Left lung (tissue), 14 donors: ENCODE results near the gene RAX2. TPM values are rescaled to one million over a fixed set of nuclear protein-coding genes. Genes with fewer than 3 reads are reported as not detected.

Experiments used
- ATAC-seq: fragments of 200-7000 bp; cut with Tn5 transposase; one replicate; pipeline ENCODE4 v1.9.1; 2020; ENCODE audit warnings: moderate library complexity
- DNase-seq, 4 donors: peaks; one replicate each; pipeline ENCODE4 v3.0.0-alpha.2; 2013 to 2020
- H3K27ac ChIP-seq, 2 donors: fragments of 200-600 bp; sonication (generic) in 1 of 2; one replicate each; pipeline versions ENCODE4 v1.5.0 to v1.8.0; 2020 to 2021
- H3K27me3 ChIP-seq, 2 donors: fragments of 200-600 bp; sonication (generic) in 1 of 2; one replicate each; pipeline versions ENCODE4 v1.5.0 to v1.8.0; 2020 to 2021
- H3K36me3 ChIP-seq, 2 donors: fragments of 200-600 bp; sonication (generic) in 1 of 2; one replicate each; pipeline versions ENCODE4 v1.5.0 to v1.8.0; 2020 to 2021
- H3K4me1 ChIP-seq, 2 donors: fragments of 200-600 bp; one replicate each; pipeline ENCODE4 v1.8.0; 2021
- H3K4me3 ChIP-seq, 2 donors: fragments of 200-600 bp; sonication (generic) in 1 of 2; one replicate each; pipeline versions ENCODE4 v1.5.0 to v1.8.0; 2020 to 2021; ENCODE audit warnings: mild to moderate bottlenecking in 1 of 2
- H3K9me3 ChIP-seq, 2 donors: fragments of 200-600 bp; sonication (generic) in 1 of 2; one replicate each; pipeline versions ENCODE4 v1.5.0 to v1.8.0; 2020 to 2021
- CTCF ChIP-seq, 2 donors: fragments of 200-600 bp; sonication (generic) in 1 of 2; IDR thresholded peaks; one replicate each; pipeline versions ENCODE4 v1.5.0 to v1.8.0; 2021; ENCODE audit warnings: antibody characterized with exemption in 2 of 2
- intact Hi-C, 2 donors: fragments of 100-400 bp; cut with DNase I; formaldehyde crosslinking; loops; one replicate each; pipeline versions ENCODE4 v1.11.2 to v1.14.2; 2022
- long read RNA-seq, 12 donors: library from polyadenylated mRNA in 2 of 12; unstranded in 2 of 12; transcript quantifications; one replicate each; pipeline ENCODE4 v2.0.0 and lab custom pipeline, GENCODE V29; 2019 to 2026
- polyA plus RNA-seq, 6 donors: library from polyadenylated mRNA; unstranded; fragments of 120-200 nt; gene quantifications; one replicate each; pipeline ENCODE4 v1.2.1, GENCODE V29; 2013; ENCODE audit not compliant: insufficient read length in 6 of 6
- total RNA-seq, 2 donors: library from RNA; stranded (reverse); fragmentation: NEBNext Ultra II Directional; extraction: Animal tissue kit (Norgen Biotek cat#: 25700); gene quantifications; one replicate each; pipeline ENCODE4 v1.2.1, GENCODE V29; 2021
- donor health status: DM: no; HTN: yes; CAD: no.
- donor health status: DM: no; HTN: no; CAD: no.

Gene RAX2
- total RNA-seq (not detected), polyA plus RNA-seq (under 1 TPM in 1 of 6 donors, not detected in 5; 0.08 TPM)
- long read RNA-seq, donor 1 = 0 reads
- long read RNA-seq, donor 2 = 0 reads
- long read RNA-seq, donor 3 = 0 reads
- long read RNA-seq, donor 4 = 0 reads
- long read RNA-seq, donor 5 = 0 reads
- long read RNA-seq, donor 6 = 0 reads
- long read RNA-seq, donor 7 = 0 reads
- long read RNA-seq, donor 8 = 0 reads
- long read RNA-seq, donor 9 = 0 reads
- long read RNA-seq, donor 10 = 0 reads
- long read RNA-seq, donor 11 = 0 reads
- long read RNA-seq, donor 12 = 0 reads

- TF ChIP-seq CTCF (IDR thresholded peaks at IDR 0.05) = no peak
- DNase-seq (peak in 1 of 4 donors; percentile 57), ATAC-seq (no peak)
- no peaks in the 10 kb centered on the region for H3K27me3 ChIP-seq
- peaks cover 0 to 33% of the 10 kb centered on the region in 2 donors for H3K36me3 ChIP-seq
- H3K4me3 ChIP-seq = no peak within 1 kb of the TSS
- no peaks in the 10 kb centered on the region for H3K9me3 ChIP-seq
- H3K27ac ChIP-seq = no peak within 1 kb of the TSS
- intact Hi-C loops = no loop called here
- H3K4me1 ChIP-seq = no peaks in the 10 kb centered on the region
These were observed at the start of gene RAX2 for GRCh38 chr19:3771906-3772455. TSS of gene RAX2 (minus strand) at chr19:3772228. CDS start at chr19:3771742, 486 bp downstream.

GRCh38 chr19:3821156-3821555, 49.1 kb upstream of the RAX2 start:
- H3K4me3 ChIP-seq = no peak overlapping the region
- no peaks in the 10 kb centered on the region for H3K36me3 ChIP-seq
- H3K9me3 ChIP-seq = no peaks in the 10 kb centered on the region
- no peak for TF ChIP-seq CTCF (IDR thresholded peaks at IDR 0.05)
- DNase-seq (no peak), ATAC-seq (no peak)
- intact Hi-C loops = no loop called here
- H3K4me1 ChIP-seq = peaks cover 0 to 25% of the 10 kb centered on the region in 2 donors
- H3K27ac ChIP-seq = no peak overlapping the region
- peaks cover 0 to 33% of the 10 kb centered on the region in 2 donors for H3K27me3 ChIP-seq

GRCh38 chr19:3819989-3820388, 48.0 kb upstream of the RAX2 start:
- Histone ChIP-seq H3K36me3 (no peaks in the 10 kb centered on the region), H3K4me3 (no peak overlapping the region), H3K4me1 (peaks cover 0 to 25% of the 10 kb centered on the region in 2 donors), H3K9me3 (no peaks in the 10 kb centered on the region), H3K27ac (no peak overlapping the region), H3K27me3 (peaks cover 0 to 21% of the 10 kb centered on the region in 2 donors)
- DNase-seq (no peak), ATAC-seq (no peak)
- no peak for TF ChIP-seq CTCF (IDR thresholded peaks at IDR 0.05)
- intact Hi-C loops = no loop called here

- Histone ChIP-seq H3K27ac (peak overlapping the region; percentile 13 to 72), H3K9me3 (no peaks in the 10 kb centered on the region), H3K4me3 (no peak overlapping the region), H3K27me3 (peaks cover 0 to 18% of the 10 kb centered on the region in 2 donors), H3K36me3 (no peaks in the 10 kb centered on the region), H3K4me1 (peaks cover 0 to 25% of the 10 kb centered on the region in 2 donors)
- DNase-seq = no peak
- TF ChIP-seq CTCF (IDR thresholded peaks at IDR 0.05) = no peak
- no peak for ATAC-seq
- intact Hi-C loops = no loop called here
These were observed 46.9 kb upstream of the RAX2 start for GRCh38 chr19:3818918-3819317.

- TF ChIP-seq CTCF (IDR thresholded peaks at IDR 0.05) = no peak
- DNase-seq = no peak
- Histone ChIP-seq H3K4me3 (no peak overlapping the region), H3K36me3 (no peaks in the 10 kb centered on the region), H3K9me3 (no peaks in the 10 kb centered on the region), H3K27me3 (peaks cover 0 to 14% of the 10 kb centered on the region in 2 donors), H3K27ac (peak overlapping the region; percentile 13 to 72), H3K4me1 (peaks cover 2 to 29% of the 10 kb centered on the region in 2 donors)
- ATAC-seq = peak; percentile 36
- intact Hi-C loops = no loop called here
These were observed 46.4 kb upstream of the RAX2 start for GRCh38 chr19:3818466-3818865.
